H1 (cell line): Measurements from ENCODE around the gene NUDT9. TPM values are rescaled to one million over a fixed set of nuclear protein-coding genes. Genes with fewer than 3 reads are reported as not detected.

Experiments
- CTCF ChIA-PET: fragments of 300-600 bp; sonication (Branson Sonifier 250); formaldehyde crosslinking; loops from one replicate; lab custom pipeline; 2021; ENCODE audit not compliant: partially characterized antibody; lab: Charles Lee
- POLR2A ChIA-PET: fragments of 300-600 bp; sonication (Branson Sonifier 250); formaldehyde crosslinking; loops from one replicate; lab custom pipeline; 2021; ENCODE audit warnings: inconsistent platforms; ENCODE audit not compliant: partially characterized antibody; lab: Charles Lee
- DNase-seq, 2 experiments: peaks; one replicate each; pipeline versions ENCODE4 v3.0.0 to v3.0.0-alpha.2; 2010 to 2022; ENCODE audit warnings: low spot score in 2 of 2, low read depth in 1 of 2, mixed read lengths in 1 of 2
- FAIRE-seq: peaks from 2 replicates; lab custom pipeline; 2011; peaks lifted over from hg19 to GRCh38; lab: Jason Lieb, UNC
- H2AFZ ChIP-seq: 2 replicates; pipeline ENCODE4 v1.8.1; 2012; ENCODE audit warnings: low read length, inconsistent platforms
- H2AK5ac ChIP-seq: 2 replicates; pipeline ENCODE4 v1.6.1; 2013; ENCODE audit warnings: low read depth, low read length
- H2BK120ac ChIP-seq: replicated peaks from 2 replicates; pipeline ENCODE3; 2013; ENCODE audit warnings: low read depth, low read length, inconsistent platforms
- H2BK12ac ChIP-seq: 2 replicates; pipeline ENCODE4 v1.6.1; 2013; ENCODE audit warnings: low read depth, low read length
- H2BK15ac ChIP-seq: 2 replicates; pipeline ENCODE4 v1.6.1; 2013; ENCODE audit warnings: low read length
- H2BK20ac ChIP-seq: 2 replicates; pipeline ENCODE4 v1.6.1; 2013; ENCODE audit warnings: low read length
- H2BK5ac ChIP-seq: 2 replicates; pipeline ENCODE4 v1.6.1; 2013; ENCODE audit warnings: low read depth, low read length
- H3K14ac ChIP-seq: 2 replicates; pipeline ENCODE4 v1.6.1; 2013; ENCODE audit warnings: inconsistent platforms; ENCODE audit not compliant: insufficient read length
- H3K18ac ChIP-seq: 2 replicates; pipeline ENCODE4 v1.6.1; 2013; ENCODE audit warnings: low read length; ENCODE audit errors: extremely low read depth
- H3K23ac ChIP-seq: 2 replicates; pipeline ENCODE4 v1.6.1; 2013; ENCODE audit warnings: inconsistent platforms; ENCODE audit not compliant: insufficient read length
- H3K23me2 ChIP-seq: 2 replicates; pipeline ENCODE4 v1.6.1; 2013; ENCODE audit warnings: low read depth, low read length
- H3K27ac ChIP-seq: 2 replicates; pipeline ENCODE4 v1.6.1; 2011; ENCODE audit warnings: low read depth, low read length, inconsistent platforms
- H3K27me3 ChIP-seq, 4 experiments: replicated peaks in 1 of 4; 1 replicate in 1 of 4; 2 replicates in 3 of 4; pipeline versions ENCODE4 v1.6.1 to v1.8.1; 2011 to 2013; ENCODE audit warnings: low read length in 3 of 4, mild to moderate bottlenecking in 3 of 4, inconsistent platforms in 2 of 4, mixed read lengths in 2 of 4, moderate library complexity in 1 of 4; ENCODE audit not compliant: control insufficient read depth in 3 of 4, insufficient read depth in 3 of 4; ENCODE audit errors: extremely low read depth in 1 of 4
- H3K36me3 ChIP-seq, 4 experiments: 2 replicates each; pipeline versions ENCODE4 v1.6.1 to v1.8.1; 2011 to 2013; ENCODE audit warnings: mild to moderate bottlenecking in 4 of 4, low read length in 3 of 4, moderate library complexity in 2 of 4, control low read depth in 1 of 4, inconsistent platforms in 1 of 4; ENCODE audit not compliant: insufficient read depth in 4 of 4, control insufficient read depth in 2 of 4
- H3K4ac ChIP-seq: replicated peaks from 2 replicates; pipeline ENCODE3; 2013; ENCODE audit warnings: low read length, low read depth, mixed read lengths, inconsistent platforms; ENCODE audit not compliant: insufficient read length
- H3K4me1 ChIP-seq, 4 experiments: replicated peaks in 1 of 4; 1 replicate in 1 of 4; 2 replicates in 3 of 4; pipeline versions ENCODE4 v1.6.1 to v1.8.1; 2011 to 2013; ENCODE audit warnings: low read length in 3 of 4, inconsistent platforms in 2 of 4, mixed read lengths in 1 of 4; ENCODE audit not compliant: insufficient read depth in 4 of 4, control insufficient read depth in 3 of 4
- H3K4me2 ChIP-seq, 2 experiments: 2 replicates each; pipeline versions ENCODE4 v1.6.1 to v1.8.1; 2011 to 2013; ENCODE audit warnings: low read depth in 2 of 2, low read length in 2 of 2, control low read depth in 1 of 2, inconsistent platforms in 1 of 2, mild to moderate bottlenecking in 1 of 2; ENCODE audit not compliant: insufficient read depth in 1 of 2
- H3K4me3 ChIP-seq, 4 experiments: fragments of 200-600, 300-600 bp in 1 of 4; sonication (generic), shearing (Covaris generic), sonication (Bioruptor Twin) in 1 of 4; 2 replicates each; pipeline versions ENCODE4 v1.5.1 to v1.8.1; 2011 to 2016; ENCODE audit warnings: low read length in 4 of 4, low read depth in 3 of 4, control low read depth in 2 of 4, inconsistent platforms in 2 of 4, mild to moderate bottlenecking in 2 of 4, mixed read lengths in 1 of 4, moderate library complexity in 1 of 4; ENCODE audit not compliant: insufficient read depth in 2 of 4; ENCODE audit errors: extremely low read depth in 1 of 4
- H3K56ac ChIP-seq: replicated peaks from 2 replicates; pipeline ENCODE3; 2013; ENCODE audit warnings: low read depth, mild to moderate bottlenecking, mixed read lengths, low read length, inconsistent platforms; ENCODE audit not compliant: insufficient read length
- H3K79me1 ChIP-seq: 2 replicates; pipeline ENCODE4 v1.6.1; 2013; ENCODE audit warnings: low read depth, low read length, control low read depth
- H3K79me2 ChIP-seq, 2 experiments: 2 replicates each; pipeline versions ENCODE4 v1.6.1 to v1.8.1; 2012 to 2013; ENCODE audit warnings: low read length in 2 of 2, mild to moderate bottlenecking in 2 of 2, inconsistent platforms in 1 of 2; ENCODE audit not compliant: insufficient read depth in 2 of 2, control insufficient read depth in 1 of 2
- H3K9ac ChIP-seq, 4 experiments: replicated peaks in 1 of 4; 1 replicate in 1 of 4; 2 replicates in 3 of 4; pipeline versions ENCODE4 v1.6.1 to v1.8.1; 2011 to 2013; ENCODE audit warnings: low read depth in 3 of 4, low read length in 3 of 4, control low read depth in 2 of 4, mild to moderate bottlenecking in 2 of 4, moderate library complexity in 2 of 4, inconsistent platforms in 1 of 4; ENCODE audit errors: extremely low read depth in 1 of 4
- H3K9me3 ChIP-seq, 2 experiments: 2 replicates each; pipeline versions ENCODE4 v1.6.1 to v1.8.1; 2012 to 2013; ENCODE audit warnings: mild to moderate bottlenecking in 2 of 2, moderate library complexity in 2 of 2, control low read depth in 1 of 2, inconsistent platforms in 1 of 2, low read depth in 1 of 2, low read length in 1 of 2, mixed read lengths in 1 of 2; ENCODE audit not compliant: insufficient read depth in 2 of 2
- H4K20me1 ChIP-seq, 2 experiments: replicated peaks in 1 of 2; 2 replicates each; pipeline versions ENCODE3 to v1.8.1; 2011 to 2013; ENCODE audit warnings: inconsistent platforms in 2 of 2, low read length in 2 of 2, mild to moderate bottlenecking in 1 of 2; ENCODE audit not compliant: insufficient read depth in 2 of 2, control insufficient read depth in 1 of 2
- H4K5ac ChIP-seq: 2 replicates; pipeline ENCODE4 v1.6.1; 2013; ENCODE audit warnings: low read length, low read depth, mixed read lengths, inconsistent platforms; ENCODE audit not compliant: insufficient read length
- H4K8ac ChIP-seq: 2 replicates; pipeline ENCODE4 v1.8.0; 2013; ENCODE audit warnings: mild to moderate bottlenecking, moderate library complexity, low read length, inconsistent platforms; ENCODE audit not compliant: insufficient read depth; ENCODE audit errors: extremely low read depth
- H4K91ac ChIP-seq: replicated peaks from 2 replicates; pipeline ENCODE3; 2013; ENCODE audit warnings: low read length, mixed read lengths, inconsistent platforms; ENCODE audit not compliant: insufficient read length
- BRCA1 ChIP-seq: IDR thresholded peaks from 2 replicates; pipeline ENCODE4 v1.6.1; 2012; ENCODE audit warnings: low read depth, low read length, improper control_type of control experiment
- SP1 ChIP-seq: IDR thresholded peaks from 2 replicates; pipeline ENCODE4 v1.6.1; 2011; ENCODE audit warnings: low read depth, low read length
- SRF ChIP-seq: IDR thresholded peaks from 2 replicates; pipeline ENCODE4 v1.6.1; 2011; ENCODE audit warnings: mild to moderate bottlenecking, low read depth, low read length, moderate library complexity
- ZNF274 ChIP-seq: IDR thresholded peaks from 2 replicates; pipeline ENCODE4 v1.7.0; 2012; ENCODE audit warnings: low read length, borderline replicate concordance; ENCODE audit errors: extremely low read depth
- WGBS, 2 experiments: shearing (Covaris generic) in 1 of 2; methylation state at CpG; one replicate each; pipeline versions ENCODE4 v1.1.6 to v1.1.7; 2013 to 2015; ENCODE audit warnings: low lambda C conversion rate in 2 of 2, mixed read lengths in 2 of 2, inconsistent platforms in 1 of 2, low coverage in 1 of 2, missing lambda C conversion rate in 1 of 2; ENCODE audit not compliant: insufficient replicate concordance in 2 of 2, insufficient coverage in 1 of 2, insufficient read length in 1 of 2; ENCODE audit errors: extremely low coverage in 1 of 2, missing lambda C conversion rate in 1 of 2; 5-methylcytosine and 5-hydroxymethylcytosine counted together
- polyA plus RNA-seq, 7 experiments: library from polyadenylated mRNA; depleted of rRNA in 3 of 7; stranded (reverse) in 5 of 7; unstranded in 2 of 7; fragments of >200 nt in 5 of 7; fragments of 200-250 nt in 2 of 7; gene quantifications; 1 replicate in 5 of 7; 2 replicates in 1 of 7; 4 replicates in 1 of 7; pipeline versions ENCODE4 v1.2.1 to v1.2.3, GENCODE V29; 2011 to 2013; ENCODE audit warnings: missing spikeins in 2 of 7, mixed read lengths in 2 of 7
- total RNA-seq: library from RNA; stranded (reverse); fragmentation: NEBNext Ultra II Directional; extraction: Animal tissue kit (Norgen Biotek cat#: 25700); gene quantifications from 2 replicates; pipeline ENCODE4 v1.2.1, GENCODE V29; 2021

Gene NUDT9
- total and polyA plus RNA-seq, 2 of the 8 experiments (the other 6 are each of a cell fraction or from before 2014, with no cell fraction given), result 13.2 to 27.6 TPM

- TF ChIP-seq SP1, result no peak
- TF ChIP-seq BRCA1, result no peak
- TF ChIP-seq SRF, result no peak
- no peak for TF ChIP-seq ZNF274
- TF ChIP-seq, all 59 proteins: peak for 0
These were observed 77.7 kb downstream of the NUDT9 start for GRCh38 chr4:87500092-87500462.

More at GRCh38 chr4:87500092-87500462, 77.7 kb downstream of the NUDT9 start:
- POLR2A ChIA-PET, result no interaction called here
- Histone ChIP-seq H3K27me3 (no peaks in the 10 kb centered on the region), H2BK120ac (no peak overlapping the region), H3K23ac (no peak overlapping the region), H4K20me1 (no peaks in the 10 kb centered on the region), H3K14ac (no peak overlapping the region), H2AK5ac (no peak overlapping the region), H3K9me3 (no peaks in the 10 kb centered on the region), H3K27ac (no peak overlapping the region), H2BK20ac (no peak overlapping the region), H3K4ac (no peak overlapping the region), H4K8ac (no peak overlapping the region), H3K18ac (no peak overlapping the region), H2BK5ac (no peak overlapping the region), H3K4me2 (no peak overlapping the region), H3K4me1 (no peaks in the 10 kb centered on the region), H4K91ac (no peak overlapping the region), H2BK15ac (no peak overlapping the region), H3K56ac (no peak overlapping the region), H3K79me1 (no peaks in the 10 kb centered on the region), H3K23me2 (no peaks in the 10 kb centered on the region), H3K4me3 (no peak overlapping the region), H3K36me3 (no peaks in the 10 kb centered on the region), H2BK12ac (no peak overlapping the region), H2AFZ (no peak overlapping the region), H4K5ac (no peak overlapping the region), H3K9ac (no peak overlapping the region), H3K79me2 (no peaks in the 10 kb centered on the region)
- FAIRE-seq (no peak), DNase-seq (no peak)
- CTCF ChIA-PET, result interaction anchor here (1.1 to 2.5 kb wide), 2 partner anchors 338 to 349 kb away, joined by 3 to 5 read pairs; no protein-coding TSS in a partner anchor
- 37% methylated on average over 4 of the region's 4 CpGs; no CpG with 5 or more reads in 1 of the 2 experiments for whole genome bisulfite sequencing, 2 experiments
